Measurements from ENCODE around the gene KIF26B. TPM values are rescaled to one million over a fixed set of nuclear protein-coding genes. Genes with fewer than 3 reads are reported as not detected.

Gene KIF26B
- total and polyA plus RNA-seq, 2 of the 4 experiments (the other 2 are of a cell fraction): 0.53 to 0.54 TPM

DNA sequence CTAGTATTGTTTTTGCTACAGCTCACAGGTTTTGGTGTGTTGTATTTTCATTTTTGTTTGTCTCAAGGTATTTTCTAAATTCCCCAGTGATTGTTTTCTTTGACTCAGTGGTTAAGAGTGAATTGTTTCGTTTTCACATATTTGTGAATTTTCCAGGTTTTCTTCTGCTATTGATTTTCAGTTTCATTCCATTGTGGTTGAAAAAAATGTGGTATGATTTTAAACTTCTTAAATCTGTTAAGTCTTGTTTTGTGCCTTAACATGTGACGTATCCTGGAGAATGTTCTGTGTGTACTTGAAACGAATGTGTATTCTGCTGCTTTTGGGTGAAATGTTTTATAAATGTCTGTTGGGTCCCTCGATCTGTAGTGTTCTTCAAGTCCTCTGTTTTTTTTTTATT is 117.9 kb downstream of the KIF26B start:
- Histone ChIP-seq H3K18ac (ENCODE audit: low read depth, low read length) (no peak overlapping the region), H3K56ac (ENCODE audit: extremely low read depth, insufficient read depth, low read length) (no peak overlapping the region), H3K9me3 (ENCODE audit: control insufficient read depth, insufficient read depth, low read length) (peaks cover 2% of the 10 kb centered on the region; the same call in 1 of the 2 replicates), H3K36me3 (ENCODE audit: control insufficient read depth, insufficient read depth, low read length) (no peaks in the 10 kb centered on the region), H3K4me2 (ENCODE audit: low read depth, low read length) (no peak overlapping the region), H2AFZ (replicated peaks; ENCODE audit: low read length, poor library complexity) (no peak overlapping the region), H2BK20ac (ENCODE audit: low read depth, low read length) (no peak overlapping the region), H3K27me3 (ENCODE audit: control insufficient read depth, insufficient read depth, low read length) (no peaks in the 10 kb centered on the region), H4K91ac (ENCODE audit: insufficient read depth, low read depth, low read length) (no peak overlapping the region), H4K5ac (ENCODE audit: low read depth, low read length) (no peak overlapping the region), H3K14ac (replicated peaks; ENCODE audit: low read depth, low read length) (no peak overlapping the region), H3K4me1 (ENCODE audit: control insufficient read depth, insufficient read depth, low read length) (no peaks in the 10 kb centered on the region), H3K9ac (ENCODE audit: low read depth, low read length) (no peak overlapping the region), H3K79me1 (ENCODE audit: low read depth in 1 of 2, low read length in 2 of 2) (no peaks in the 10 kb centered on the region), H2AK9ac (replicated peaks; ENCODE audit: low read depth, low read length, poor library complexity) (no peak overlapping the region), H4K8ac (ENCODE audit: low read depth in 2 of 2, low read length in 2 of 2) (no peak overlapping the region), H3K9me1 (ENCODE audit: insufficient read depth, low read length) (no peaks in the 10 kb centered on the region), H2BK15ac (ENCODE audit: low read depth, low read length) (no peak overlapping the region), H2AK5ac (ENCODE audit: low read depth, low read length) (no peak overlapping the region), H3K4me3 (ENCODE audit: insufficient read depth, low read depth, low read length) (no peak overlapping the region), H2BK5ac (ENCODE audit: low read depth, low read length, poor library complexity, severe bottlenecking) (no peak overlapping the region), H3K23ac (ENCODE audit: low read depth, low read length) (no peak overlapping the region), H3K27ac (ENCODE audit: insufficient read depth, low read length) (no peak overlapping the region), H3K4ac (ENCODE audit: low read depth, low read length) (no peak overlapping the region), H4K20me1 (ENCODE audit: insufficient read depth, low read length) (no peaks in the 10 kb centered on the region), H2BK120ac (ENCODE audit: low read depth, low read length) (no peak overlapping the region)
- dilution Hi-C loops (cut with HindIII; ENCODE audit: low sequenced_read_pairs, unreplicated experiment) (no loop called here), intact Hi-C loops (cut with micrococcal nuclease) (no loop called here), in situ Hi-C loops (cut with MboI; ENCODE audit: low sequenced_read_pairs) (no loop called here)
- no TSS peak for BruUV-seq (replicated peaks)
- CTCF ChIA-PET: no interaction called here
- ATAC-seq (ENCODE audit: low read depth): no peak
- POLR2A ChIA-PET (ENCODE audit: unreplicated experiment): no interaction called here
- no CpG with 5 or more reads among the region's 4 CpGs for WGBS, 2 experiments (ENCODE audit: extremely low coverage in 2 of 2, insufficient read length in 1 of 2)
- no peak for DNase-seq
- TF ChIP-seq, protein P1, sequence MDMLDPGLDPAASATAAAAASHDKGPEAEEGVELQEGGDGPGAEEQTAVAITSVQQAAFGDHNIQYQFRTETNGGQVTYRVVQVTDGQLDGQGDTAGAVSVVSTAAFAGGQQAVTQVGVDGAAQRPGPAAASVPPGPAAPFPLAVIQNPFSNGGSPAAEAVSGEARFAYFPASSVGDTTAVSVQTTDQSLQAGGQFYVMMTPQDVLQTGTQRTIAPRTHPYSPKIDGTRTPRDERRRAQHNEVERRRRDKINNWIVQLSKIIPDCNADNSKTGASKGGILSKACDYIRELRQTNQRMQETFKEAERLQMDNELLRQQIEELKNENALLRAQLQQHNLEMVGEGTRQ (IDR thresholded peaks at IDR 0.05; ENCODE audit: low read depth, low read length): no peak
- TF ChIP-seq SMC3 (IDR thresholded peaks at IDR 0.05; ENCODE audit: low read depth, low read length): no peak
- no peak for TF ChIP-seq MAFK (IDR thresholded peaks at IDR 0.05; ENCODE audit: low read depth, low read length)
- no peak for TF ChIP-seq BHLHE40 (IDR thresholded peaks at IDR 0.05; ENCODE audit: low read depth, low read length)
- TF ChIP-seq, protein P2, sequence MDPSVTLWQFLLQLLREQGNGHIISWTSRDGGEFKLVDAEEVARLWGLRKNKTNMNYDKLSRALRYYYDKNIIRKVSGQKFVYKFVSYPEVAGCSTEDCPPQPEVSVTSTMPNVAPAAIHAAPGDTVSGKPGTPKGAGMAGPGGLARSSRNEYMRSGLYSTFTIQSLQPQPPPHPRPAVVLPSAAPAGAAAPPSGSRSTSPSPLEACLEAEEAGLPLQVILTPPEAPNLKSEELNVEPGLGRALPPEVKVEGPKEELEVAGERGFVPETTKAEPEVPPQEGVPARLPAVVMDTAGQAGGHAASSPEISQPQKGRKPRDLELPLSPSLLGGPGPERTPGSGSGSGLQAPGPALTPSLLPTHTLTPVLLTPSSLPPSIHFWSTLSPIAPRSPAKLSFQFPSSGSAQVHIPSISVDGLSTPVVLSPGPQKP (IDR thresholded peaks at IDR 0.05; ENCODE audit: borderline replicate concordance, low read depth, low read length): no peak
- TF ChIP-seq CHD1 (IDR thresholded peaks at IDR 0.05; ENCODE audit: low read depth, low read length): no peak

Measured in IMR-90 (cell line).